Loucy (cell line): ENCODE results near the gene CLEC16A.

Experiments used
- CTCF ChIP-seq: fragments of 200-600 bp; sonication (generic); conservative IDR thresholded peaks from 2 replicates; pipeline ENCODE4 v1.5.1; 2014; ENCODE audit warnings: mild to moderate bottlenecking, antibody characterized with exemption, low read length
- EZH2phosphoT487 ChIP-seq: fragments of 200-600 bp; IDR thresholded peaks from 2 replicates; pipeline ENCODE4 v1.6.1; 2018; ENCODE audit warnings: antibody characterized with exemption, mild to moderate bottlenecking, moderate library complexity, borderline replicate concordance

GRCh38 chr16:11080999-11081630, 136.8 kb downstream of the CLEC16A start:
- TF ChIP-seq CTCF (no peak), EZH2phosphoT487 (no peak)
